ENCODE measurements around the gene HYAL3. TPM values are rescaled to one million over a fixed set of nuclear protein-coding genes. Genes with fewer than 3 reads are reported as not detected.

Gene HYAL3
- total RNA-seq, 1 experiment from 2014 or later, result 10.2 TPM

- Histone ChIP-seq H3K4me2 (no peak overlapping the region), H3K4me3 (no peak overlapping the region), H3K9me2 (ENCODE audit: insufficient read depth) (no peaks in the 10 kb centered on the region), H3K27ac (no peak overlapping the region), H3K9me3 (ENCODE audit: insufficient read depth, low read depth) (no peaks in the 10 kb centered on the region), H4K20me1 (ENCODE audit: insufficient read depth) (no peaks in the 10 kb centered on the region), H3K4me1 (replicated peaks; ENCODE audit: insufficient read depth) (peaks cover 24% of the 10 kb centered on the region), H3K27me3 (ENCODE audit: insufficient read depth, low read depth) (no peaks in the 10 kb centered on the region), H3K79me2 (ENCODE audit: low read depth) (peaks cover 42% of the 10 kb centered on the region), H3K36me3 (ENCODE audit: low read depth) (no peaks in the 10 kb centered on the region), H2AFZ (no peak overlapping the region), H3F3A (ENCODE audit: insufficient read depth, low read depth) (peaks cover 45% of the 10 kb centered on the region)
- intact Hi-C loops (cut with micrococcal nuclease; ENCODE audit: unreplicated experiment), result no loop called here
- no peak for DNase-seq
- TF ChIP-seq EZH2 (IDR thresholded peaks at IDR 0.05; ENCODE audit: low read depth) (no peak), CTCF (conservative IDR thresholded peaks at IDR 0.05) (no peak)
- POLR2A ChIA-PET (ENCODE audit: unreplicated experiment), result interaction anchor here (0.5 to 0.6 kb wide), 2 partner anchors 11 to 27 kb away, joined by 20 to 21 read pairs; no protein-coding TSS in a partner anchor
- CTCF ChIA-PET, result no interaction called here
- BruUV-seq (replicated peaks), result no TSS peak
Observed at GRCh38 chr3:50333744-50334328, 34.6 kb upstream of the HYAL3 start.

GRCh38 chr3:50331364-50331907, 32.2 kb upstream of the HYAL3 start:
- Histone ChIP-seq H3F3A (ENCODE audit: insufficient read depth, low read depth) (peaks cover 38% of the 10 kb centered on the region), H3K27me3 (ENCODE audit: insufficient read depth, low read depth) (no peaks in the 10 kb centered on the region), H3K36me3 (ENCODE audit: low read depth) (no peaks in the 10 kb centered on the region), H3K9me2 (ENCODE audit: insufficient read depth) (no peaks in the 10 kb centered on the region), H3K4me1 (replicated peaks; ENCODE audit: insufficient read depth) (peaks cover 19% of the 10 kb centered on the region), H3K4me3 (no peak overlapping the region), H3K79me2 (ENCODE audit: low read depth) (peaks cover 50% of the 10 kb centered on the region), H4K20me1 (ENCODE audit: insufficient read depth) (no peaks in the 10 kb centered on the region; the same call in 1 of the 2 replicates), H3K4me2 (no peak overlapping the region), H3K9me3 (ENCODE audit: insufficient read depth, low read depth) (no peaks in the 10 kb centered on the region), H2AFZ (no peak overlapping the region), H3K27ac (no peak overlapping the region)
- intact Hi-C loops (cut with micrococcal nuclease; ENCODE audit: unreplicated experiment), result no loop called here
- TF ChIP-seq CTCF (conservative IDR thresholded peaks at IDR 0.05), result no peak
- no peak for TF ChIP-seq EZH2 (IDR thresholded peaks at IDR 0.05; ENCODE audit: low read depth)
- ChIA-PET CTCF (no interaction called here), POLR2A (ENCODE audit: unreplicated experiment) (no interaction called here)
- no TSS peak for BruUV-seq (replicated peaks)
- no peak for DNase-seq

- H3K9me2 ChIP-seq (ENCODE audit: insufficient read depth), result no peaks in the 10 kb centered on the region
- no peak overlapping the region for H3K27ac ChIP-seq
- no peaks in the 10 kb centered on the region for H3K27me3 ChIP-seq (ENCODE audit: insufficient read depth, low read depth)
- intact Hi-C loops (cut with micrococcal nuclease; ENCODE audit: unreplicated experiment), result no loop called here
- peaks cover 42% of the 10 kb centered on the region for H3K79me2 ChIP-seq (ENCODE audit: low read depth)
- CTCF ChIA-PET, result no interaction called here
- DNase-seq, result no peak
- H3F3A ChIP-seq (ENCODE audit: insufficient read depth, low read depth), result peaks cover 27% of the 10 kb centered on the region
- no TSS peak for BruUV-seq (replicated peaks)
- no peaks in the 10 kb centered on the region; the same call in 1 of the 2 replicates for H4K20me1 ChIP-seq (ENCODE audit: insufficient read depth)
- TF ChIP-seq CTCF (conservative IDR thresholded peaks at IDR 0.05) (no peak), EZH2 (IDR thresholded peaks at IDR 0.05; ENCODE audit: low read depth) (no peak)
- H3K9me3 ChIP-seq (ENCODE audit: insufficient read depth, low read depth), result no peaks in the 10 kb centered on the region
- no peak overlapping the region for H3K4me2 ChIP-seq
- H3K4me3 ChIP-seq, result no peak overlapping the region
- no peak overlapping the region for H2AFZ ChIP-seq
- POLR2A ChIA-PET (ENCODE audit: unreplicated experiment), result no interaction called here
- H3K4me1 ChIP-seq (replicated peaks; ENCODE audit: insufficient read depth), result peaks cover 12% of the 10 kb centered on the region
- no peaks in the 10 kb centered on the region for H3K36me3 ChIP-seq (ENCODE audit: low read depth)
Observed at GRCh38 chr3:50330330-50330729, 31.1 kb upstream of the HYAL3 start.

Data from PC-9 (cell line).